ENCODE measurements around the gene COL15A1.

DNA sequence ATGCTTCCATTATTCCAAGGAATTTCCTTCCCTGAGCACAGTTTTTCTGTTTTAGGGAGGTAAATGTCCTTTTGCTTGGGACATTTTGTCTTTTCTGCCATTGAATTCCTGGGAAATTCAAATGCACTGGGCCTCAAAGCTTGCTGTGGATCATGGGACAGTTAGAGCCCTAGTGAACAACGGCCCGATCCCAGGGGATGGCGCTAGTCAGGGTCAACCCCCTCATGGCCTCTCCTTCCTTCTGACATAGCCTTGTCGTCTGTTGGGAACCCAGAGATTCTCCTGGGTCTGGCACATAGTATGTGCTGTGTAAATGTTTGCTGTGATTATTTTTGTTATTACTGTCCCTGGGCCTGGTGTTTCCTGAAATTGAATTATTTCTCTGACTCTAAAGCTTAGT lies 30.7 kb upstream of the COL15A1 start:
- TF ChIP-seq YY1 (IDR thresholded peaks at IDR 0.05; ENCODE audit: insufficient read depth, insufficient read length), result no peak
- no peak for TF ChIP-seq ZNF274 (IDR thresholded peaks at IDR 0.05; ENCODE audit: low read depth, low read length)
- TF ChIP-seq SUZ12 (IDR thresholded peaks at IDR 0.05; ENCODE audit: extremely low read depth, insufficient read depth, insufficient read length), result no peak
